A673 (cell line): Measurements from ENCODE around the gene LTC4S.

Experiments used
- CTCF ChIP-seq: fragments of 300-800, 200-600 bp; sonication (generic); conservative IDR thresholded peaks from 2 replicates; pipeline ENCODE4 v1.5.1; 2017; ENCODE audit warnings: low read depth, mild to moderate bottlenecking, antibody characterized with exemption, low read length, moderate library complexity, mixed read lengths
- EZH2 ChIP-seq: fragments of 200-600 bp; sonication (generic); IDR thresholded peaks from 2 replicates; pipeline ENCODE4 v1.6.1; 2017; ENCODE audit warnings: borderline replicate concordance, low read depth, mild to moderate bottlenecking, mixed read lengths, antibody characterized with exemption, low read length; ENCODE audit not compliant: poor library complexity, severe bottlenecking

- TF ChIP-seq CTCF, result no peak
- TF ChIP-seq EZH2, result no peak
Measured at GRCh38 chr5:179832039-179832745, 38.4 kb downstream of the LTC4S start.
